CD4-positive, alpha-beta T cell (primary cell): Measurements from ENCODE around the gene HIP1. TPM values are rescaled to one million over a fixed set of nuclear protein-coding genes. Genes with fewer than 3 reads are reported as not detected.

ENCODE experiments used
- ATAC-seq: fragments of 200-7000 bp; cut with Tn5 transposase; one replicate; pipeline ENCODE4 v1.10.0; 2022; ENCODE audit warnings: mild to moderate bottlenecking; ENCODE audit not compliant: poor library complexity
- CTCF ChIA-PET: fragments of 350-600 bp; sonication (Branson Sonifier 250); formaldehyde crosslinking; loops from one replicate; lab custom pipeline; 2021; ENCODE audit warnings: antibody characterized with exemption, inconsistent platforms; lab: Charles Lee
- POLR2A ChIA-PET: fragments of 350-600 bp; sonication (Branson Sonifier 250); formaldehyde crosslinking; loops from one replicate; lab custom pipeline; 2021; ENCODE audit warnings: antibody characterized with exemption, inconsistent platforms; lab: Charles Lee
- DNase-seq, 14 experiments: peaks; one replicate each; pipeline ENCODE4 v3.0.0-alpha.2; 2013 to 2020; ENCODE audit warnings: mixed read lengths in 2 of 14
- H3K27ac ChIP-seq, 2 donors: one replicate each; pipeline versions ENCODE4 v1.5.1 to v1.7.0; 2013; ENCODE audit warnings: low read length in 2 of 2, low read depth in 1 of 2, mild to moderate bottlenecking in 1 of 2
- H3K27me3 ChIP-seq, 2 experiments: 1 replicate in 1 of 2; 2 replicates in 1 of 2; pipeline versions ENCODE4 v1.6.1 to v1.7.0; 2013; ENCODE audit warnings: low read length in 2 of 2, control low read depth in 1 of 2, mild to moderate bottlenecking in 1 of 2, moderate library complexity in 1 of 2; ENCODE audit not compliant: insufficient read depth in 2 of 2, control insufficient read depth in 1 of 2
- H3K36me3 ChIP-seq: one replicate; pipeline ENCODE4 v1.6.1; 2013; ENCODE audit warnings: low read length, control low read depth; ENCODE audit not compliant: insufficient read depth
- H3K4me1 ChIP-seq: one replicate; pipeline ENCODE4 v1.6.1; 2013; ENCODE audit warnings: low read length, control low read depth; ENCODE audit not compliant: insufficient read depth
- H3K4me3 ChIP-seq: one replicate; pipeline ENCODE4 v1.5.1; 2013; ENCODE audit warnings: mild to moderate bottlenecking, low read length, moderate library complexity
- H3K9me3 ChIP-seq, 2 experiments: 1 replicate in 1 of 2; 2 replicates in 1 of 2; pipeline versions ENCODE4 v1.6.1 to v1.7.0; 2013; ENCODE audit warnings: low read length in 2 of 2, mild to moderate bottlenecking in 2 of 2, control low read depth in 1 of 2, moderate library complexity in 1 of 2; ENCODE audit not compliant: control insufficient read depth in 1 of 2, insufficient read depth in 1 of 2
- H3K27ac Mint-ChIP-seq: one replicate; pipeline ENCODE4 v1.8.0; 2020; ENCODE audit warnings: mixed read lengths
- H3K27me3 Mint-ChIP-seq: one replicate; pipeline ENCODE4 v1.8.0; 2021; ENCODE audit warnings: mixed read lengths
- H3K36me3 Mint-ChIP-seq: one replicate; pipeline ENCODE4 v1.8.0; 2021; ENCODE audit warnings: low read depth, mixed read lengths
- H3K4me1 Mint-ChIP-seq: one replicate; pipeline ENCODE4 v1.8.0; 2021; ENCODE audit warnings: low read depth, mixed read lengths
- H3K4me3 Mint-ChIP-seq: one replicate; pipeline ENCODE4 v1.8.0; 2020; ENCODE audit warnings: mild to moderate bottlenecking, mixed read lengths
- H3K9me3 Mint-ChIP-seq: one replicate; pipeline ENCODE4 v1.8.0; 2020; ENCODE audit warnings: mixed read lengths
- intact Hi-C, 2 experiments: fragments of 100-400 bp; cut with DNase I in 1 of 2; cut with micrococcal nuclease in 1 of 2; formaldehyde crosslinking; loops; one replicate each; pipeline versions ENCODE4 v1.15.1 to v1.9.0; 2023 to 2025; cut with DNase I, micrococcal nuclease
- total RNA-seq, 174 experiments: library from RNA in 2 of 174; stranded (reverse) in 2 of 174; gene quantifications; one replicate each; pipeline ENCODE4 v1.2.3 and lab custom pipeline; 2021 to 2026
- TF ChIP-seq, protein P1 (sequence below): fragments of 200-600 bp; IDR thresholded peaks from one replicate; pipeline ENCODE4 v1.8.0; 2022; ENCODE audit warnings: antibody characterized with exemption, mild to moderate bottlenecking

Gene HIP1
- total RNA-seq, 2 experiments from 2014 or later: 1.5 to 1.7 TPM

DNA sequence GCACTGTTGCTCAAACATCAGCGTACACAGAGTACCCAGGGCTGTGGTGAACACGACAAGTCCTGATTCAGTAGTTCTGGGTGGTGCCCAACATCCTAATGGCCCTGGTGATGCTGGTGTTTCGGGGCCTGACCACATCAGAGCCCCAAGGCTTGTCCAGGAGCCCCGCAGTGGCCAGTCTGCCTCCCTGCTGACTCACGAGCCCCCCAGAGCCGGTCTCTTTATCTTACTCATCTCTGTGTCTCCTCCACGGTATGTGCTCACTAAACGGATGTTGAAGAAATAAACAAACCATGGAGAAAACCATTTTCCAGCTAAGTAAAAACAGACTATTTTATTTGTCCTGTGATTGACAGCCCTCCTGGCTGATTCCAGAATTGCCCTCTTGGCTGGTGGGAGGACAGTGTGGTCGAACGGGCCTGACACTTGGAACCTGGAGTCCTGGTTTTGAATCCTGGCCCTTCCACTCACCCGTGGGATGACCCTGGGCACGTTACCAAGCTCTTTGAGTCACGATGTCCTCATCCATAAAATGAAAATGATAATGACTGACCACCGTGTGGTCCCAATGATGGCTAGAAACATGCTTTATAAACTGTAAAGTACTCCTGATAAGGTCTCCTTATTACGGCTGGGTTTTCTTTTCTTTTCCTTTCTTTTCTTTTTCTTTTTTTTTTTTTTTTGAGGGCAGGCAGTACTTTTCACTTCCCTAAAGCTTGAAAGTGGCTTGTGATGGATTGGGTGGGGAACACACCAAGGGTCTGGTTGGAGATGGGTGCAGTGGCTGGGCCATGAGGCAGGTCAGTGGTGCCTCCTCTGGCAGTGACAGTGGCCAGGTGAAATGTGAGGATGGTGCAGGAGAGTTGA, 5.7 kb downstream of the HIP1 start:
- ATAC-seq (no peak), DNase-seq (no peak)
- Mint-ChIP-seq H3K4me1 (peaks cover 19% of the 10 kb centered on the region), H3K4me3 (no peak overlapping the region), H3K36me3 (no peaks in the 10 kb centered on the region), H3K27ac (no peak overlapping the region), H3K27me3 (peaks cover 4% of the 10 kb centered on the region), H3K9me3 (no peaks in the 10 kb centered on the region)
- H3K36me3 ChIP-seq: no peaks in the 10 kb centered on the region
- TF ChIP-seq, protein P1, sequence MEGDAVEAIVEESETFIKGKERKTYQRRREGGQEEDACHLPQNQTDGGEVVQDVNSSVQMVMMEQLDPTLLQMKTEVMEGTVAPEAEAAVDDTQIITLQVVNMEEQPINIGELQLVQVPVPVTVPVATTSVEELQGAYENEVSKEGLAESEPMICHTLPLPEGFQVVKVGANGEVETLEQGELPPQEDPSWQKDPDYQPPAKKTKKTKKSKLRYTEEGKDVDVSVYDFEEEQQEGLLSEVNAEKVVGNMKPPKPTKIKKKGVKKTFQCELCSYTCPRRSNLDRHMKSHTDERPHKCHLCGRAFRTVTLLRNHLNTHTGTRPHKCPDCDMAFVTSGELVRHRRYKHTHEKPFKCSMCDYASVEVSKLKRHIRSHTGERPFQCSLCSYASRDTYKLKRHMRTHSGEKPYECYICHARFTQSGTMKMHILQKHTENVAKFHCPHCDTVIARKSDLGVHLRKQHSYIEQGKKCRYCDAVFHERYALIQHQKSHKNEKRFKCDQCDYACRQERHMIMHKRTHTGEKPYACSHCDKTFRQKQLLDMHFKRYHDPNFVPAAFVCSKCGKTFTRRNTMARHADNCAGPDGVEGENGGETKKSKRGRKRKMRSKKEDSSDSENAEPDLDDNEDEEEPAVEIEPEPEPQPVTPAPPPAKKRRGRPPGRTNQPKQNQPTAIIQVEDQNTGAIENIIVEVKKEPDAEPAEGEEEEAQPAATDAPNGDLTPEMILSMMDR: no peak
- CTCF ChIA-PET: no interaction called here
- H3K9me3 ChIP-seq: no peaks in the 10 kb centered on the region
- H3K4me3 ChIP-seq: no peak overlapping the region
- peaks cover 26% of the 10 kb centered on the region for H3K4me1 ChIP-seq
- intact Hi-C loops: no loop called here
- no peaks in the 10 kb centered on the region for H3K27me3 ChIP-seq
- POLR2A ChIA-PET: no interaction called here
- no peak overlapping the region for H3K27ac ChIP-seq

DNA sequence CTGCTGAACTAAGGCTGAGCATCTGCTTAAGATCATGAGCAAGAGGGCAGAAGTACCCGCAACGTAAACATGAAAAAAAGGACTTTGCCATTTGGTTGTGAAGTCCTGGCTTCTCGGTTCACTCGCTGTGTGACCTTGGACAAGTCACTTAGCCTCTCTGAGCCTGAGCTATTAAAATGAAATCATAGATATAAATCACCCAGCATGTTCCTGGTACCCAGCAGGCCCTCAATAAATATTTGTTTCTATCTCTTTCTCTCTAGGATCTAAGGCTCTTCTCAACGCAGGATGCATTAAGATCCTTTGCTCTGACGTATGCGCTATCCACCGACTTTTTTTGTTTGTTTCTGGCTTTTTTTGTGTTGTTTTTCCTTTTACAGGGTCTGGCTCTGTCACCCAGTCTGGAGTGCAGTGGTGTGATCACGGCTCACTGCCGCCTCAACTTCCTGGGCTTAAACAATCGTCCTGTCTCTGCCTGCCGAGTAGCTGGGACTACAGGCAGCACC, 6.7 kb downstream of the HIP1 start:
- CTCF ChIA-PET: no interaction called here
- H3K27ac Mint-ChIP-seq: no peak overlapping the region
- TF ChIP-seq, protein P1: no peak
- H3K36me3 ChIP-seq: no peaks in the 10 kb centered on the region
- no peaks in the 10 kb centered on the region for H3K27me3 ChIP-seq
- DNase-seq (no peak), ATAC-seq (no peak)
- no peaks in the 10 kb centered on the region for H3K9me3 ChIP-seq
- peaks cover 17% of the 10 kb centered on the region for H3K4me1 Mint-ChIP-seq
- peaks cover 32% of the 10 kb centered on the region for H3K4me1 ChIP-seq
- no peak overlapping the region for H3K4me3 ChIP-seq
- POLR2A ChIA-PET: no interaction called here
- H3K4me3 Mint-ChIP-seq: no peak overlapping the region
- H3K36me3 Mint-ChIP-seq: no peaks in the 10 kb centered on the region
- H3K9me3 Mint-ChIP-seq: no peaks in the 10 kb centered on the region
- intact Hi-C loops: no loop called here
- peaks cover 4% of the 10 kb centered on the region for H3K27me3 Mint-ChIP-seq
- H3K27ac ChIP-seq: no peak overlapping the region

DNA sequence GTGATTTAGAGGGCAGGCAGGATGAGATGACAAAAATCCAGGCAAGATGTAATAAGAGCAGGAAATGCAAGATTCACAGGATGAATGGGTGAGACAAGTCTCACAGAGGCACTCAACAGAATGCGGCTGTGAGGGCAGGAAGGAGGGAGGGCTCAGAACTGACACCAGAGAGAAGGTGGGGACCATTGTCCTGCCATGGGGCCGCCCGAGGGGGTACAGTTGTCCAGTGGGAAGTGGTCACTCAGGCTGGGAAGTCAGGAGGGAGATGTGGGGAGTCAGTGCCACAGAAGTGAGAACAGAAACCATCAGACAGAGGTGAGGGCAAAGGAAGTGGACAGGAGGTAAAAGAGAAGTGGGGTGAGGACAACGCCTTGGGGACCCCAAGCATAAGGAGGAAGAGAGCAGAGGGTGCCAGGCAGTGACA, 8.9 kb downstream of the HIP1 start:
- Histone ChIP-seq H3K9me3 (no peaks in the 10 kb centered on the region), H3K36me3 (no peaks in the 10 kb centered on the region), H3K4me1 (peaks cover 33% of the 10 kb centered on the region), H3K27me3 (no peaks in the 10 kb centered on the region), H3K27ac (no peak overlapping the region), H3K4me3 (no peak overlapping the region)
- Mint-ChIP-seq H3K4me1 (peaks cover 17% of the 10 kb centered on the region), H3K4me3 (no peak overlapping the region), H3K36me3 (no peaks in the 10 kb centered on the region), H3K27ac (no peak overlapping the region), H3K9me3 (no peaks in the 10 kb centered on the region), H3K27me3 (peaks cover 3% of the 10 kb centered on the region)
- ATAC-seq: no peak
- TF ChIP-seq, protein P1: no peak
- CTCF ChIA-PET: no interaction called here
- POLR2A ChIA-PET: no interaction called here
- DNase-seq: peak in 1 of 14 experiments; percentile 42
- intact Hi-C loops: no loop called here
